GM12878 (cell line): ENCODE measurements around the gene GPR108.

Experiments used
- CHD2 ChIP-seq: IDR thresholded peaks from 2 replicates; pipeline ENCODE4 v1.6.1; 2011; ENCODE audit warnings: low read depth, low read length, improper control_type of control experiment, borderline replicate concordance
- CREM ChIP-seq: IDR thresholded peaks from 2 replicates; pipeline ENCODE4 v1.6.1; 2014; ENCODE audit warnings: antibody characterized with exemption, low read depth
- ETV6 ChIP-seq, 2 experiments: fragments of 450-650 bp in 1 of 2; IDR thresholded peaks in 1 of 2; conservative IDR thresholded peaks in 1 of 2; 2 replicates each; pipeline ENCODE4 v1.6.1; 2014; ENCODE audit warnings: antibody characterized with exemption in 1 of 2, borderline replicate concordance in 1 of 2, low read depth in 1 of 2, mild to moderate bottlenecking in 1 of 2, moderate library complexity in 1 of 2
- MYC ChIP-seq: IDR thresholded peaks from 2 replicates; pipeline ENCODE4 v1.6.1; 2011; ENCODE audit warnings: mild to moderate bottlenecking, low read length, moderate library complexity, inconsistent platforms; ENCODE audit not compliant: insufficient read depth, insufficient replicate concordance, insufficient read length, severe bottlenecking
- NFIC ChIP-seq: IDR thresholded peaks from 2 replicates; pipeline ENCODE4 v1.6.1; 2012; ENCODE audit warnings: low read depth, mild to moderate bottlenecking, inconsistent platforms, low read length, moderate library complexity
- POLR2A ChIP-seq: IDR thresholded peaks from 2 replicates; pipeline ENCODE4 v1.6.1; 2011; ENCODE audit warnings: low read depth, mild to moderate bottlenecking, low read length
- POLR2AphosphoS2 ChIP-seq: IDR thresholded peaks from 2 replicates; pipeline ENCODE4 v1.6.1; 2011; ENCODE audit warnings: low read depth, mild to moderate bottlenecking, low read length, improper control_type of control experiment, moderate library complexity
- RCOR1 ChIP-seq: conservative IDR thresholded peaks from 2 replicates; pipeline ENCODE4 v1.6.1; 2012; ENCODE audit warnings: low read depth, low read length, improper control_type of control experiment
- SIN3A ChIP-seq: IDR thresholded peaks from 2 replicates; pipeline ENCODE4 v1.6.1; 2012; ENCODE audit warnings: low read depth, low read length, improper control_type of control experiment
- TAF1 ChIP-seq: IDR thresholded peaks from 2 replicates; pipeline ENCODE4 v1.6.1; 2011; ENCODE audit warnings: mild to moderate bottlenecking, low read depth, low read length, borderline replicate concordance
- TF ChIP-seq, protein P1 (sequence below): IDR thresholded peaks from 2 replicates; pipeline ENCODE4 v1.6.1; 2012; ENCODE audit warnings: mild to moderate bottlenecking, low read depth, low read length
- TF ChIP-seq, protein P2 (sequence below): fragments of 450-650 bp; formaldehyde crosslinking; IDR thresholded peaks from 2 replicates; pipeline ENCODE4 v1.4.0; 2022; ENCODE audit warnings: mild to moderate bottlenecking, moderate library complexity
- TF ChIP-seq, protein P3 (sequence below), 3 experiments: IDR thresholded peaks in 2 of 3; conservative IDR thresholded peaks in 1 of 3; 2 replicates each; pipeline ENCODE4 v1.5.1; 2011; ENCODE audit warnings: low read depth in 3 of 3, low read length in 3 of 3, mild to moderate bottlenecking in 3 of 3, control low read depth in 2 of 3, moderate library complexity in 2 of 3, inconsistent platforms in 1 of 3, mixed read lengths in 1 of 3; ENCODE audit not compliant: control insufficient read depth in 2 of 3, insufficient read depth in 1 of 3; ENCODE audit errors: extremely low read depth in 1 of 3

DNA sequence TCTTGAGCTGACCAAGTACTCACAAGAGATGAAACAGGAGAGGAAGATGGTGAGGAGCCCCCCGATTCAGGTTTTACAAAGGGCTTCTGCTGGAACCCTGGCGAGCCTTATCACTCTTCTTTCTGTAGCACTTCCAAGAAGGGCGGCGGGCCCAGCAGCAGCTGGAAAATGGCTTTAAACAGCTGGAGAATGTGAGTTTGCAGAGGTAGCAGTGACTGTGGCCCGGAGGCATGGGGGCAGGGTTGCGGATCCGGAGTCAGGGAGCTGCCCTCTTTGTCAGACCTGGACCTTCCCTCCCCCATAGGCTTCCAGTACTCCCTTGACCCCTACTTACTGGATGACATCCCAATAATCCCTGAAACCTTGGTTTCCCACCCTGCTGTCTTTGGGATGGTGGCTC is 5.7 kb upstream of the GPR108 start:
- TF ChIP-seq SIN3A = no peak
- no peak for TF ChIP-seq POLR2A
- TF ChIP-seq, protein P1, sequence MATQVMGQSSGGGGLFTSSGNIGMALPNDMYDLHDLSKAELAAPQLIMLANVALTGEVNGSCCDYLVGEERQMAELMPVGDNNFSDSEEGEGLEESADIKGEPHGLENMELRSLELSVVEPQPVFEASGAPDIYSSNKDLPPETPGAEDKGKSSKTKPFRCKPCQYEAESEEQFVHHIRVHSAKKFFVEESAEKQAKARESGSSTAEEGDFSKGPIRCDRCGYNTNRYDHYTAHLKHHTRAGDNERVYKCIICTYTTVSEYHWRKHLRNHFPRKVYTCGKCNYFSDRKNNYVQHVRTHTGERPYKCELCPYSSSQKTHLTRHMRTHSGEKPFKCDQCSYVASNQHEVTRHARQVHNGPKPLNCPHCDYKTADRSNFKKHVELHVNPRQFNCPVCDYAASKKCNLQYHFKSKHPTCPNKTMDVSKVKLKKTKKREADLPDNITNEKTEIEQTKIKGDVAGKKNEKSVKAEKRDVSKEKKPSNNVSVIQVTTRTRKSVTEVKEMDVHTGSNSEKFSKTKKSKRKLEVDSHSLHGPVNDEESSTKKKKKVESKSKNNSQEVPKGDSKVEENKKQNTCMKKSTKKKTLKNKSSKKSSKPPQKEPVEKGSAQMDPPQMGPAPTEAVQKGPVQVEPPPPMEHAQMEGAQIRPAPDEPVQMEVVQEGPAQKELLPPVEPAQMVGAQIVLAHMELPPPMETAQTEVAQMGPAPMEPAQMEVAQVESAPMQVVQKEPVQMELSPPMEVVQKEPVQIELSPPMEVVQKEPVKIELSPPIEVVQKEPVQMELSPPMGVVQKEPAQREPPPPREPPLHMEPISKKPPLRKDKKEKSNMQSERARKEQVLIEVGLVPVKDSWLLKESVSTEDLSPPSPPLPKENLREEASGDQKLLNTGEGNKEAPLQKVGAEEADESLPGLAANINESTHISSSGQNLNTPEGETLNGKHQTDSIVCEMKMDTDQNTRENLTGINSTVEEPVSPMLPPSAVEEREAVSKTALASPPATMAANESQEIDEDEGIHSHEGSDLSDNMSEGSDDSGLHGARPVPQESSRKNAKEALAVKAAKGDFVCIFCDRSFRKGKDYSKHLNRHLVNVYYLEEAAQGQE = no peak
- no peak for TF ChIP-seq CREM
- TF ChIP-seq NFIC = no peak
- TF ChIP-seq TAF1 = no peak
- TF ChIP-seq, protein P2, sequence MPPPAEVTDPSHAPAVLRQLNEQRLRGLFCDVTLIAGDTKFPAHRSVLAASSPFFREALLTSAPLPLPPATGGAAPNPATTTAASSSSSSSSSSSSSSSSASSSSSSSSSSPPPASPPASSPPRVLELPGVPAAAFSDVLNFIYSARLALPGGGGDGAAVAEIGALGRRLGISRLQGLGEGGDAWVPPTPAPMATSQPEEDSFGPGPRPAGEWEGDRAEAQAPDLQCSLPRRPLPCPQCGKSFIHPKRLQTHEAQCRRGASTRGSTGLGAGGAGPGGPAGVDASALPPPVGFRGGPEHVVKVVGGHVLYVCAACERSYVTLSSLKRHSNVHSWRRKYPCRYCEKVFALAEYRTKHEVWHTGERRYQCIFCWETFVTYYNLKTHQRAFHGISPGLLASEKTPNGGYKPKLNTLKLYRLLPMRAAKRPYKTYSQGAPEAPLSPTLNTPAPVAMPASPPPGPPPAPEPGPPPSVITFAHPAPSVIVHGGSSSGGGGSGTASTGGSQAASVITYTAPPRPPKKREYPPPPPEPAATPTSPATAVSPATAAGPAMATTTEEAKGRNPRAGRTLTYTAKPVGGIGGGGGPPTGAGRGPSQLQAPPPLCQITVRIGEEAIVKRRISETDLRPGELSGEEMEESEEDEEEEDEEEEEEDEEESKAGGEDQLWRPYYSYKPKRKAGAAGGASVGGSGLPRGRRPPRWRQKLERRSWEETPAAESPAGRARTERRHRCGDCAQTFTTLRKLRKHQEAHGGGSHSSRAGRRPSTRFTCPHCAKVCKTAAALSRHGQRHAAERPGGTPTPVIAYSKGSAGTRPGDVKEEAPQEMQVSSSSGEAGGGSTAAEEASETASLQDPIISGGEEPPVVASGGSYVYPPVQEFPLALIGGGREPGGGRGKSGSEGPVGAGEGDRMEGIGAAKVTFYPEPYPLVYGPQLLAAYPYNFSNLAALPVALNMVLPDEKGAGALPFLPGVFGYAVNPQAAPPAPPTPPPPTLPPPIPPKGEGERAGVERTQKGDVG (CRISPR knock-in tag) = no peak
- TF ChIP-seq RCOR1 = no peak
- no peak for TF ChIP-seq MYC
- no peak for TF ChIP-seq ETV6 (conservative IDR thresholded peaks at IDR 0.05 in 1 of 2, IDR thresholded peaks at IDR 0.05 in 1 of 2; ENCODE audit: borderline replicate concordance in 1 of 2, low read depth in 1 of 2)
- TF ChIP-seq POLR2AphosphoS2 = no peak
- no peak for TF ChIP-seq CHD2
- TF ChIP-seq, protein P3, sequence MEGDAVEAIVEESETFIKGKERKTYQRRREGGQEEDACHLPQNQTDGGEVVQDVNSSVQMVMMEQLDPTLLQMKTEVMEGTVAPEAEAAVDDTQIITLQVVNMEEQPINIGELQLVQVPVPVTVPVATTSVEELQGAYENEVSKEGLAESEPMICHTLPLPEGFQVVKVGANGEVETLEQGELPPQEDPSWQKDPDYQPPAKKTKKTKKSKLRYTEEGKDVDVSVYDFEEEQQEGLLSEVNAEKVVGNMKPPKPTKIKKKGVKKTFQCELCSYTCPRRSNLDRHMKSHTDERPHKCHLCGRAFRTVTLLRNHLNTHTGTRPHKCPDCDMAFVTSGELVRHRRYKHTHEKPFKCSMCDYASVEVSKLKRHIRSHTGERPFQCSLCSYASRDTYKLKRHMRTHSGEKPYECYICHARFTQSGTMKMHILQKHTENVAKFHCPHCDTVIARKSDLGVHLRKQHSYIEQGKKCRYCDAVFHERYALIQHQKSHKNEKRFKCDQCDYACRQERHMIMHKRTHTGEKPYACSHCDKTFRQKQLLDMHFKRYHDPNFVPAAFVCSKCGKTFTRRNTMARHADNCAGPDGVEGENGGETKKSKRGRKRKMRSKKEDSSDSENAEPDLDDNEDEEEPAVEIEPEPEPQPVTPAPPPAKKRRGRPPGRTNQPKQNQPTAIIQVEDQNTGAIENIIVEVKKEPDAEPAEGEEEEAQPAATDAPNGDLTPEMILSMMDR (IDR thresholded peaks at IDR 0.05 in 2 of 3, conservative IDR thresholded peaks at IDR 0.05 in 1 of 3; ENCODE audit: control insufficient read depth in 2 of 3, extremely low read depth in 1 of 3, insufficient read depth in 1 of 3, low read depth in 3 of 3, low read length in 3 of 3) = no peak
